Measurements from ENCODE around the gene COL7A1. TPM values are rescaled to one million over a fixed set of nuclear protein-coding genes. Genes with fewer than 3 reads are reported as not detected.
A peak's percentile ranks its signal among the peaks of the same experiment; 100 is the strongest.

Gene COL7A1
- total and polyA plus RNA-seq, 8 donors, result 0.41 to 12.6 (median 1.2) TPM

GRCh38 chr3:48621461-48621869, 26.3 kb upstream of the COL7A1 start, which contains the start of gene TMEM89:
Gene TMEM89, minus strand, starts transcription at chr3:48621769. Its CDS starts 13 bp downstream, at chr3:48621756.
- no peaks in the 10 kb centered on the region for H3K27me3 ChIP-seq
- peaks cover 0 to 4% (median 0%) of the 10 kb centered on the region in 3 donors for H3K36me3 ChIP-seq
- WGBS, 2 donors, result 92 to 96% methylated on average over 14 to 19 of the region's 19 CpGs
- DNase-seq (peak in 1 of 6 donors; percentile 60), ATAC-seq (no peak), FAIRE-seq (no peak)
- H3K4me3 ChIP-seq, result no peak within 1 kb of the TSS
- H3K9me3 ChIP-seq, result no peaks in the 10 kb centered on the region
- H3K27ac ChIP-seq, result no peak within 1 kb of the TSS
- intact Hi-C loops (cut with DNase I), result no loop called here
- no peaks in the 10 kb centered on the region for H3K4me1 ChIP-seq
- no peak for TF ChIP-seq CTCF (IDR thresholded peaks at IDR 0.05)

- intact Hi-C loops (cut with DNase I), result no loop called here
- FAIRE-seq (no peak), DNase-seq (peak in 3 of 6 donors; percentile 43 to 55 (median 47)), ATAC-seq (peak; percentile 44 to 67 (median 56))
- peak overlapping the region in 1 of 4 donors; percentile 55 for H3K27ac ChIP-seq
- WGBS, 2 donors, result 72 to 73% methylated on average over 7 of the region's 7 CpGs
- no peaks in the 10 kb centered on the region for H3K27me3 ChIP-seq
- H3K9me3 ChIP-seq, result no peaks in the 10 kb centered on the region
- no peaks in the 10 kb centered on the region for H3K4me1 ChIP-seq
- H3K36me3 ChIP-seq, result no peaks in the 10 kb centered on the region
- no peak overlapping the region for H3K4me3 ChIP-seq
- no peak for TF ChIP-seq CTCF (IDR thresholded peaks at IDR 0.05)
Measured at GRCh38 chr3:48619541-48620524, 24.7 kb upstream of the COL7A1 start.

DNA sequence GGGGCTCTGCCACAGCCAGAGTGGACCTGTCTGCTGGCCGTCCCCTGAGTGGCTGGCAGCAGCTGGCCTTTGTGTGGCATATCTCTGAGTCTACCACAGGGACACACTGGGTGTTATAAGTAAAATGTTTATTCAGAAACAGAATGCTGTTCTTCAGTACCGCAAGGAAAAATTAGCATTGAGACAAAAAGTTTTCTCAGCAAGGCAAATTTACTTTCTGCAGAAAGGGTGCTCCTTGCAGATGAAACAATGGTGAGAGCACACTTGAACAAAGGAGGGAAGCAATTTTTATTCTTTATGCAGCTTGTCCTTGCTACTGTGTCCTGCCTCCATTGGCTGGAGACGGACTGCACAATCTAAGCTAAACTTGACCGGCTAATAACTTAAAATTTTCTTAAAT, 22.4 kb upstream of the COL7A1 start:
- no peaks in the 10 kb centered on the region for H3K27me3 ChIP-seq

GRCh38 chr3:48614044-48614443, 18.9 kb upstream of the COL7A1 start:
- no peaks in the 10 kb centered on the region for H3K27me3 ChIP-seq
- FAIRE-seq (no peak), ATAC-seq (no peak), DNase-seq (no peak)
- H3K27ac ChIP-seq, result no peak overlapping the region
- intact Hi-C loops (cut with DNase I), result no loop called here
- no peaks in the 10 kb centered on the region for H3K4me1 ChIP-seq
- H3K36me3 ChIP-seq, result no peaks in the 10 kb centered on the region
- H3K4me3 ChIP-seq, result no peak overlapping the region
- 74 to 77% methylated on average over 3 of the region's 3 CpGs for WGBS, 2 donors
- TF ChIP-seq CTCF (IDR thresholded peaks at IDR 0.05), result no peak
- H3K9me3 ChIP-seq, result no peaks in the 10 kb centered on the region

More for the DNA sequence above, 22.4 kb upstream of the COL7A1 start:
- Histone ChIP-seq H3K4me3 (no peak overlapping the region), H3K4me1 (no peaks in the 10 kb centered on the region), H3K36me3 (no peaks in the 10 kb centered on the region), H3K9me3 (no peaks in the 10 kb centered on the region), H3K27ac (no peak overlapping the region)
- FAIRE-seq, result no peak
- ATAC-seq, result no peak
- WGBS, 2 donors, result 96 to 99% methylated on average over 4 of the region's 4 CpGs
- no peak for DNase-seq
- no peak for TF ChIP-seq CTCF (IDR thresholded peaks at IDR 0.05)
- intact Hi-C loops (cut with DNase I), result no loop called here

GRCh38 chr3:48612309-48612708, 17.2 kb upstream of the COL7A1 start:
- H3K9me3 ChIP-seq, result no peaks in the 10 kb centered on the region
- no peaks in the 10 kb centered on the region for H3K36me3 ChIP-seq
- H3K4me3 ChIP-seq, result no peak overlapping the region
- TF ChIP-seq CTCF (IDR thresholded peaks at IDR 0.05), result no peak
- H3K27me3 ChIP-seq, result no peaks in the 10 kb centered on the region
- intact Hi-C loops (cut with DNase I), result no loop called here
- H3K27ac ChIP-seq, result no peak overlapping the region
- FAIRE-seq (no peak), DNase-seq (no peak), ATAC-seq (no peak)
- WGBS, 2 donors, result 33 to 40% methylated on average over 1 of the region's 1 CpG
- H3K4me1 ChIP-seq, result peaks cover 8% of the 10 kb centered on the region in 3 donors

All from pancreas (tissue), 10 donors.